Measurements from ENCODE around the gene TOMM7.
"Not testable (repeated sequence)": the region's sequence is repeated elsewhere in the genome, so short reads cannot be mapped to it uniquely, and the experiment has no call there.

Gene TOMM7

GRCh38 chr7:22853674-22854157, 31.1 kb upstream of the TOMM7 start:
- no peak for DNase-seq (ENCODE audit: low spot score)

GRCh38 chr7:22853138-22853537, 30.5 kb upstream of the TOMM7 start:
- no peak for DNase-seq (ENCODE audit: low spot score)

GRCh38 chr7:22851145-22851544, 28.5 kb upstream of the TOMM7 start:
- no peak for DNase-seq (ENCODE audit: low spot score)

- not testable (repeated sequence) for DNase-seq (ENCODE audit: low spot score)
Observed at GRCh38 chr7:22850394-22850793, 27.7 kb upstream of the TOMM7 start.

- no peak for DNase-seq (ENCODE audit: low spot score)
Observed at GRCh38 chr7:22849662-22850061, 27.0 kb upstream of the TOMM7 start.

GRCh38 chr7:22849172-22849571, 26.5 kb upstream of the TOMM7 start:
- no peak for DNase-seq (ENCODE audit: low spot score)

- DNase-seq (ENCODE audit: low spot score), result no peak
Observed at GRCh38 chr7:22846961-22847360, 24.3 kb upstream of the TOMM7 start.

- DNase-seq (ENCODE audit: low spot score), result no peak
Observed at GRCh38 chr7:22845221-22845834, 22.7 kb upstream of the TOMM7 start.

- DNase-seq (ENCODE audit: low spot score), result no peak
Observed at GRCh38 chr7:22843681-22844309, 21.1 kb upstream of the TOMM7 start.

- DNase-seq (ENCODE audit: low spot score), result no peak
Observed at GRCh38 chr7:22842973-22843372, 20.3 kb upstream of the TOMM7 start.

GRCh38 chr7:22842383-22842941, 19.8 kb upstream of the TOMM7 start:
- no peak for DNase-seq (ENCODE audit: low spot score)

- no peak for DNase-seq (ENCODE audit: low spot score)
Observed at GRCh38 chr7:22841954-22842353, 19.3 kb upstream of the TOMM7 start.

- no peak for DNase-seq (ENCODE audit: low spot score)
Observed at GRCh38 chr7:22837308-22837707, 14.7 kb upstream of the TOMM7 start.

GRCh38 chr7:22836506-22836905, 13.9 kb upstream of the TOMM7 start:
- DNase-seq (ENCODE audit: low spot score), result not testable (repeated sequence)

- DNase-seq (ENCODE audit: low spot score), result no peak
Observed at GRCh38 chr7:22833957-22834356, 11.3 kb upstream of the TOMM7 start.

GRCh38 chr7:22833113-22833855, 10.6 kb upstream of the TOMM7 start:
- no peak for DNase-seq (ENCODE audit: low spot score)

GRCh38 chr7:22832401-22832800, 9.8 kb upstream of the TOMM7 start:
- no peak for DNase-seq (ENCODE audit: low spot score)

- DNase-seq (ENCODE audit: low spot score), result no peak
Observed at GRCh38 chr7:22831602-22832305, 9.1 kb upstream of the TOMM7 start.

- no peak for DNase-seq (ENCODE audit: low spot score)
Observed at GRCh38 chr7:22827563-22827962, 4.9 kb upstream of the TOMM7 start.

GRCh38 chr7:22826593-22826992, 3.9 kb upstream of the TOMM7 start:
- DNase-seq (ENCODE audit: low spot score), result no peak

GRCh38 chr7:22824760-22825159, 2.1 kb upstream of the TOMM7 start:
- DNase-seq (ENCODE audit: low spot score), result no peak

- no peak for DNase-seq (ENCODE audit: low spot score)
Observed at GRCh38 chr7:22823142-22823497, 471 bp upstream of the TOMM7 start.

Data from ecto neural progenitor cell (in vitro differentiated cells).